Cardiac fibroblast (primary cell): ENCODE measurements around the gene ZFP57.

ENCODE experiments used
- DNase-seq, 2 donors: peaks; one replicate each; pipeline versions ENCODE4 v3.0.0 to v3.0.0-alpha.2; 2010; ENCODE audit warnings: low read depth in 2 of 2
- H3K4me3 ChIP-seq, 2 donors: replicated peaks in 1 of 2; 1 replicate in 1 of 2; 2 replicates in 1 of 2; pipeline ENCODE4 v1.5.1; 2011; ENCODE audit warnings: low read depth in 2 of 2, low read length in 2 of 2, mild to moderate bottlenecking in 2 of 2, moderate library complexity in 1 of 2
- CTCF ChIP-seq: IDR thresholded peaks from one replicate; pipeline ENCODE4 v1.5.1; 2011; ENCODE audit warnings: low read depth, mild to moderate bottlenecking, low read length, inconsistent platforms

The ZFP57 gene

GRCh38 chr6:29647927-29648642 is 32.9 kb downstream of the ZFP57 start:
- peak; percentile 59 to 67 for DNase-seq

GRCh38 chr6:29641430-29642148 is 39.4 kb downstream of the ZFP57 start:
- H3K4me3 ChIP-seq: no peak overlapping the region
- no peak for TF ChIP-seq CTCF
- no peak for DNase-seq

More at GRCh38 chr6:29647927-29648642, 32.9 kb downstream of the ZFP57 start:
- H3K4me3 ChIP-seq: no peak overlapping the region
- TF ChIP-seq CTCF: peak; percentile 76

DNA sequence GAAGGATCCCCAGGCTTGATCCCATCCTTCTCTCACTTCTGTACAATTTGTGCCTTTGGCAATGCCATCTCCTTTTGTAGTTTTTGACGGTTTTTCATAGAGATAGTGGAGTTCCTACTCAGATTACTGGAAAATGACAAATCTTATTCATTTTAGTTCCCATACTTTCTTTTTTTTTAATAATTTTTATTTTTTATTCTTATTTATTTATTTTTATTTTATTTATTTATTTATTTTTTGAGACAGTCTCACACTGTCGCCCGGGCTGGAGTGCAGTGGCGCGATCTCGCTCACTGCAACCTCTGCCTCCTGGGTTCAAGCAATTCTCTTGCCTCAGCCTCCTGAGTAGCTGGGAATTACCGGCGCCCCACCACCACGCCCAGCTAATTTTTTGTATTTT is 43.7 kb downstream of the ZFP57 start:
- H3K4me3 ChIP-seq: no peak overlapping the region
- TF ChIP-seq CTCF: no peak
- no peak for DNase-seq

DNA sequence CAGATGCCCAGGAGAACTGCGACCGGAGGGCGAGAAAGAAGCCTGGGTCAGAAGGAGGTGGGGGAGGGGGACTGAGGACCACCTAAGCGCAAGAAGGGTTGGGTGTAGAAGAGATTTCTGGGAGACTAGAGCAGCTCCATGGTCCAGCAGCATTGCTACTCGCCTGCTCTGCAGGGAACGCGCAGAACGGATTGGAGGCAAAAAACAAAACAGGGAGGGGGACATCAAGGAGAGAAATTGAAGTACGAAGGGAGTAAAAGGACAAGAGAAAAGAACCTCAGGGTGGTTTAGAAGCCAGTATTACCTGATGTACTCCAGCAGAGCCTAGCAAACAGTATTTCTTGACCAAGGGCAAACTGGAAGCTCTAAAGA is 47.4 kb downstream of the ZFP57 start:
- peak overlapping the region; percentile 63 to 69 for H3K4me3 ChIP-seq
- TF ChIP-seq CTCF: no peak
- no peak for DNase-seq

DNA sequence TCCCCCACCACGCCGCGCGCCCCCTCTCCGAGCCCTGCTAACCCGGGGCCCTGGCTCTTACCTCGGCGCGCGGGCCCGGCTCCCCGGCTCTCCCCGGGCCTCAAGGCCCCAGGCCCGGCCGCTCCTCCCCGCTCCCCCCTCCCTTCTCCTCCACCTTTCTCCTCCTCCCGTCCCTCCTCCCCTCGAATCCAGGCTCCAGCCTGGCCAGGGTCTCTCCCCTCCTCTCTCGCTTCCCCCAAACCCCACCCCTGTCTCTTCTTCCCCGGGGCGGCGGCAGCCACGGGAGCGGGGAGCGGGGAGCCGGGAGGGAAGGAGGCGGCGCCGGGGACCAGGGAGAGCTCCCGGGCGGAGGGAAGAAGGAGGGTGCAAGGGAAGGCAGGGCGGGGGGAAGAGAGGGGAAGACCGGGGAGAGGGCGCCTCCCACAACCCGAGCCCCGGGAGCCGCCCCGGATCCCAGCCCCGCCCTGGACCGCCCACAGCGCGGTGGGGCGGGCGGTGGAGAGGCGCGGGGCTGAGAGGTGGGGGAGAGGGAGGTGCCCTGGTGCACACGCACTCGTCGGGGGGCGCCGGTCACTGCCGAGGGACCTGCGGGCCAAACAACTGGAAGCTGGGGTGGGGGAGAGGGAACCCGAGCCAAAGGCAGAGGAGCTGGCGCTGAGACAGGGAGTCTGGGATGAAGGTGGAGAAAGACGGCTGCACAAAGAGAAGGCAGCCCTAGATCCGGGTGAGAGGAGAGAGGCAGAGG is 48.0 kb downstream of the ZFP57 start, which contains the start of gene GABBR1:
Gene GABBR1 (minus strand): TSS at position 395 of the 745 bp plus-strand sequence. CDS start 798 bp downstream, outside the sequence.
- peak within 1 kb of the TSS; percentile 63 to 69 for H3K4me3 ChIP-seq
- TF ChIP-seq CTCF: no peak
- peak; percentile 83 to 94 for DNase-seq

DNA sequence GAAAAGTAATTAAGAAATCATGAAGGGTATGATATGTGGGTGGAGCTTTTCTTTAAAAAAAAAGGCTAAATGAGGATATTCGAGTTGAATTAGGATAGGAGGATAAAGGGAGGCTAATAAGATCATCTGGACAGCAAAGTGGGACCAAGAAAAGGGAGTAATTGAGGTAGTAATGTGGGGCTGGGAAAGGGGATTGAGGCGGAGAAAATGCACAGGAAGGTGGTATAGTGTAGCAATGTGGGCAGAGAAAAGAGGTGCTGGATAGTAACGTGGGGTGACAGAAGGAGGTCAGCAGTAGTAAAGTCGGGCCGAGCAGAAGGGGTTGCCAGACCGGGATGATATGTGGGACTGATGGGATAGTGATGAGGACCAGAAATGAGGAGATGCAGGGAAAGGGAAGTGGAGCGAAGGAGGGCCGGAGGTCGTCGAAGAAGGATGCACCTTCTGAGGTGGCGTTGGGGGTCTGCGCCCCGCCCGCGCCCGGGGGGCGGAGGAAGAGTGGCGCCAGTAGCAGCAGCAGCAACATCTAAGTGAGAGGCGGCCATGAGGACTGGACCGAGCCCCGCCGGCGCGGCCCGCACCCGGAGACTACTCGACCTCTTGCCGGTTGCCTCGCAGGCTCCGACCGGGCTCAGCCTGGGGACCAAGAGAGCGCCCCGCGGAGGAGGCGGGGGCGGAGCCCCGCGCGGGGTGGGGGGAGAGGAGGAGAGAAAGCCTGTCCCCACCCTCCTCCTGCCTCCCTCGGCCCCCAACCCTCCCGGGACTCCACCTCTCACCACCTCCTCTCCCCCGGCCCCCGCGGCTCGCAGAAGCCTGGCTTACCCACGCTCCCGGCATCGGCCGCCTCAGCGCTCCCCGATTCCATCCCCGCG is 48.9 kb downstream of the ZFP57 start:
- peak overlapping the region; percentile 63 to 69 for H3K4me3 ChIP-seq
- DNase-seq: peak; percentile 51 to 78
- no peak for TF ChIP-seq CTCF
